HepG2 (cell line): ENCODE measurements around the gene SYNE1.

Source experiments
- POLR2A ChIP-seq, 2 experiments: IDR thresholded peaks; 2 replicates each; pipeline ENCODE4 v1.6.1; 2011; ENCODE audit warnings: low read depth in 2 of 2, low read length in 2 of 2, mild to moderate bottlenecking in 1 of 2, moderate library complexity in 1 of 2; ENCODE audit not compliant: insufficient read depth in 1 of 2
- TAF1 ChIP-seq: sonication (generic); formaldehyde crosslinking; IDR thresholded peaks from 2 replicates; pipeline ENCODE4 v1.4.0; 2020; ENCODE audit warnings: missing genetic modification reagents

GRCh38 chr6:152154559-152155356 lies 482.4 kb downstream of the SYNE1 start:
- TF ChIP-seq TAF1 (CRISPR knock-in tag), result no peak
- TF ChIP-seq POLR2A (IDR thresholded peaks at IDR 0.05; ENCODE audit: insufficient read depth in 1 of 2, low read depth in 2 of 2, low read length in 2 of 2), result no peak
